Suprapubic skin (tissue), 4 donors: ENCODE results near the gene U2SURP. TPM values are rescaled to one million over a fixed set of nuclear protein-coding genes. Genes with fewer than 3 reads are reported as not detected.

ENCODE experiments used
- DNase-seq, 2 donors: peaks; one replicate each; pipeline ENCODE4 v3.0.0-alpha.2; 2019; ENCODE audit warnings: low spot score in 2 of 2
- H3K27ac ChIP-seq: fragments of 200-600 bp; sonication (generic); one replicate; pipeline ENCODE4 v1.5.1; 2019
- H3K27me3 ChIP-seq: fragments of 200-600 bp; sonication (generic); one replicate; pipeline ENCODE4 v1.5.1; 2019
- H3K36me3 ChIP-seq: fragments of 200-600 bp; sonication (generic); one replicate; pipeline ENCODE4 v1.5.1; 2019
- H3K4me1 ChIP-seq: fragments of 200-600 bp; sonication (generic); one replicate; pipeline ENCODE4 v1.5.1; 2019
- H3K4me3 ChIP-seq: fragments of 200-600 bp; sonication (generic); one replicate; pipeline ENCODE4 v1.5.1; 2019; ENCODE audit warnings: mild to moderate bottlenecking
- H3K9me3 ChIP-seq: fragments of 200-600 bp; sonication (generic); one replicate; pipeline ENCODE4 v1.5.1; 2019
- CTCF ChIP-seq, 2 donors: fragments of 200-600 bp in 1 of 2; fragments of 450-650 bp in 1 of 2; sonication (generic) in 1 of 2; IDR thresholded peaks; one replicate each; pipeline ENCODE4 v1.5.1; 2016 to 2019; ENCODE audit warnings: antibody characterized with exemption in 2 of 2, mild to moderate bottlenecking in 1 of 2, moderate library complexity in 1 of 2
- EP300 ChIP-seq: sonication (generic); formaldehyde crosslinking; IDR thresholded peaks from one replicate; pipeline ENCODE4 v1.6.1; 2017; ENCODE audit warnings: antibody characterized with exemption
- POLR2A ChIP-seq, 2 donors: fragments of 450-650 bp; IDR thresholded peaks; one replicate each; pipeline ENCODE4 v1.6.1; 2017; ENCODE audit warnings: antibody characterized with exemption in 2 of 2, mild to moderate bottlenecking in 2 of 2, moderate library complexity in 2 of 2
- POLR2AphosphoS5 ChIP-seq, 3 donors: sonication (generic); formaldehyde crosslinking; IDR thresholded peaks; one replicate each; pipeline ENCODE4 v1.6.1; 2017; ENCODE audit warnings: antibody characterized with exemption in 3 of 3
- WGBS: methylation state at CpG from one replicate; pipeline ENCODE4 v1.1.5; 2018; 5-methylcytosine and 5-hydroxymethylcytosine counted together
- total RNA-seq, 4 donors: library from RNA; depleted of rRNA; stranded (reverse); fragments of >200 nt; gene quantifications; one replicate each; pipeline ENCODE4 v1.1.0, GENCODE V29; 2016

The U2SURP gene
- total RNA-seq, 4 donors from 2014 or later = 51.4 to 175 (median 62.1) TPM

- Histone ChIP-seq H3K36me3 (no peaks in the 10 kb centered on the region), H3K9me3 (no peaks in the 10 kb centered on the region), H3K27ac (peak overlapping the region; percentile 96), H3K4me3 (peak overlapping the region; percentile 97), H3K4me1 (peaks cover 51% of the 10 kb centered on the region), H3K27me3 (no peaks in the 10 kb centered on the region)
- under 1% methylated on average over 19 of the region's 19 CpGs for WGBS
- TF ChIP-seq POLR2A (IDR thresholded peaks at IDR 0.05) (no peak), EP300 (no peak), CTCF (IDR thresholded peaks at IDR 0.05) (no peak), POLR2AphosphoS5 (IDR thresholded peaks at IDR 0.05) (no peak)
- DNase-seq = no peak
These were observed 828 bp downstream of the U2SURP start for GRCh38 chr3:143002083-143002712.

GRCh38 chr3:143002727-143003126 is 1.4 kb downstream of the U2SURP start:
- DNase-seq = no peak
- TF ChIP-seq EP300 = no peak
- TF ChIP-seq CTCF (IDR thresholded peaks at IDR 0.05) = no peak
- TF ChIP-seq POLR2AphosphoS5 (IDR thresholded peaks at IDR 0.05) = no peak
- TF ChIP-seq POLR2A (IDR thresholded peaks at IDR 0.05) = no peak
- Histone ChIP-seq H3K9me3 (no peaks in the 10 kb centered on the region), H3K4me1 (peaks cover 51% of the 10 kb centered on the region), H3K4me3 (peak overlapping the region; percentile 97), H3K27me3 (no peaks in the 10 kb centered on the region), H3K27ac (peak overlapping the region; percentile 96), H3K36me3 (no peaks in the 10 kb centered on the region)
- WGBS = 8% methylated on average over 9 of the region's 9 CpGs

GRCh38 chr3:143004823-143005222 is 3.5 kb downstream of the U2SURP start:
- peaks cover 53% of the 10 kb centered on the region for H3K4me1 ChIP-seq
- 87% methylated on average over 2 of the region's 2 CpGs for WGBS
- H3K9me3 ChIP-seq = no peaks in the 10 kb centered on the region
- no peak for TF ChIP-seq POLR2A (IDR thresholded peaks at IDR 0.05)
- TF ChIP-seq CTCF (IDR thresholded peaks at IDR 0.05) = no peak
- no peak for TF ChIP-seq POLR2AphosphoS5 (IDR thresholded peaks at IDR 0.05)
- no peak for TF ChIP-seq EP300
- H3K36me3 ChIP-seq = no peaks in the 10 kb centered on the region
- DNase-seq = no peak
- no peak overlapping the region for H3K4me3 ChIP-seq
- H3K27ac ChIP-seq = no peak overlapping the region
- no peaks in the 10 kb centered on the region for H3K27me3 ChIP-seq

- TF ChIP-seq POLR2A (IDR thresholded peaks at IDR 0.05) = no peak
- no peak for TF ChIP-seq CTCF (IDR thresholded peaks at IDR 0.05)
- no peak for TF ChIP-seq POLR2AphosphoS5 (IDR thresholded peaks at IDR 0.05)
- TF ChIP-seq EP300 = no peak
- Histone ChIP-seq H3K4me1 (peaks cover 14% of the 10 kb centered on the region), H3K27ac (no peak overlapping the region), H3K36me3 (peaks cover 9% of the 10 kb centered on the region), H3K27me3 (no peaks in the 10 kb centered on the region), H3K4me3 (no peak overlapping the region), H3K9me3 (no peaks in the 10 kb centered on the region)
- no peak for DNase-seq
- WGBS = 53% methylated on average over 3 of the region's 3 CpGs
These were observed 8.7 kb downstream of the U2SURP start for GRCh38 chr3:143010024-143010423.

- peaks cover 10% of the 10 kb centered on the region for H3K36me3 ChIP-seq
- WGBS = 87% methylated on average over 3 of the region's 3 CpGs
- no peak overlapping the region for H3K4me3 ChIP-seq
- H3K9me3 ChIP-seq = no peaks in the 10 kb centered on the region
- H3K4me1 ChIP-seq = peaks cover 4% of the 10 kb centered on the region
- no peak overlapping the region for H3K27ac ChIP-seq
- TF ChIP-seq POLR2A (IDR thresholded peaks at IDR 0.05) (no peak), EP300 (no peak), CTCF (IDR thresholded peaks at IDR 0.05) (no peak), POLR2AphosphoS5 (IDR thresholded peaks at IDR 0.05) (no peak)
- no peaks in the 10 kb centered on the region for H3K27me3 ChIP-seq
- no peak for DNase-seq
These were observed 10.3 kb downstream of the U2SURP start for GRCh38 chr3:143011705-143012104.
